HEK293T (cell line): ENCODE data around the gene ZMIZ1.

Experiments
- ARNT ChIP-seq: fragments of 450-650 bp; IDR thresholded peaks from 2 replicates; pipeline ENCODE4 v1.6.1; 2017; ENCODE audit warnings: mild to moderate bottlenecking
- BHLHE40 ChIP-seq: fragments of 450-650 bp; IDR thresholded peaks from 2 replicates; pipeline ENCODE4 v1.6.1; 2016; ENCODE audit warnings: mild to moderate bottlenecking, moderate library complexity, borderline replicate concordance
- ELF4 ChIP-seq: fragments of 450-650 bp; IDR thresholded peaks from 2 replicates; pipeline ENCODE4 v1.6.1; 2017; ENCODE audit warnings: antibody characterized with exemption
- FOXA1 ChIP-seq: fragments of 450-650 bp; IDR thresholded peaks from 2 replicates; pipeline ENCODE4 v1.6.1; 2016; ENCODE audit warnings: mild to moderate bottlenecking
- FOXK2 ChIP-seq: fragments of 450-650 bp; IDR thresholded peaks from 2 replicates; pipeline ENCODE4 v1.6.1; 2016; ENCODE audit warnings: mild to moderate bottlenecking
- FOXM1 ChIP-seq: fragments of 450-650 bp; IDR thresholded peaks from 2 replicates; pipeline ENCODE4 v1.6.1; 2017; ENCODE audit warnings: mild to moderate bottlenecking, borderline replicate concordance
- HDGF ChIP-seq: fragments of 450-650 bp; IDR thresholded peaks from 2 replicates; pipeline ENCODE4 v1.6.1; 2017; ENCODE audit warnings: antibody characterized with exemption, borderline replicate concordance
- NFRKB ChIP-seq: fragments of 450-650 bp; IDR thresholded peaks from 2 replicates; pipeline ENCODE4 v1.6.1; 2016; ENCODE audit warnings: mild to moderate bottlenecking, moderate library complexity
- SP1 ChIP-seq: fragments of 450-650 bp; IDR thresholded peaks from 2 replicates; pipeline ENCODE4 v1.6.1; 2017
- SUZ12 ChIP-seq: fragments of 450-650 bp; IDR thresholded peaks from 2 replicates; pipeline ENCODE4 v1.6.1; 2016; ENCODE audit warnings: mild to moderate bottlenecking
- TARDBP ChIP-seq: fragments of 450-650 bp; IDR thresholded peaks from 2 replicates; pipeline ENCODE4 v1.6.1; 2016
- TF ChIP-seq, protein P1 (sequence below): fragments of 450-650 bp; IDR thresholded peaks from 2 replicates; pipeline ENCODE4 v1.6.1; 2016

DNA sequence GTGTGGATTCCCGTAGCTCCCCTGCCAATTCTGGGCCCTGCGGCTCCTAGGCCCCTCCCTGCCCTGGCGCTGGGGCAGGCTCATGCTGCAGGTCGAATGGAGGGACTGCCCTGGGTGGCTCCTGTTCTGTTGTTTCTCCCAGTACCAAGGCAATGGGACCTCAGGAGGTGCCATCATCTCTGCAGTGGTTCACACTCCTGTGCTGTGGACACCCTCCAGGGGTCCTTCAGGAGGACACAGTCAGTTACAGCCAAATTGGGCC lies 138.3 kb downstream of the ZMIZ1 start:
- TF ChIP-seq FOXM1 (no peak), NFRKB (no peak), TARDBP (no peak), ELF4 (no peak), FOXA1 (no peak), HDGF (no peak), ARNT (no peak), FOXK2 (no peak), SP1 (no peak), SUZ12 (no peak), BHLHE40 (no peak)
- TF ChIP-seq, protein P1, sequence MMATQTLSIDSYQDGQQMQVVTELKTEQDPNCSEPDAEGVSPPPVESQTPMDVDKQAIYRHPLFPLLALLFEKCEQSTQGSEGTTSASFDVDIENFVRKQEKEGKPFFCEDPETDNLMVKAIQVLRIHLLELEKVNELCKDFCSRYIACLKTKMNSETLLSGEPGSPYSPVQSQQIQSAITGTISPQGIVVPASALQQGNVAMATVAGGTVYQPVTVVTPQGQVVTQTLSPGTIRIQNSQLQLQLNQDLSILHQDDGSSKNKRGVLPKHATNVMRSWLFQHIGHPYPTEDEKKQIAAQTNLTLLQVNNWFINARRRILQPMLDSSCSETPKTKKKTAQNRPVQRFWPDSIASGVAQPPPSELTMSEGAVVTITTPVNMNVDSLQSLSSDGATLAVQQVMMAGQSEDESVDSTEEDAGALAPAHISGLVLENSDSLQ = no peak
